ENCODE results near the gene EXOC3L4. TPM values are rescaled to one million over a fixed set of nuclear protein-coding genes. Genes with fewer than 3 reads are reported as not detected.

Gene EXOC3L4
- total and polyA plus RNA-seq, 2 donors (not counting 3 experiments of a cell fraction or from before 2014, with no cell fraction given) = not detected

- POLR2A ChIA-PET = interaction anchor here (0.9 kb wide), 1 partner anchor 22 kb away, joined by 3 read pairs; no protein-coding TSS in a partner anchor
- Histone ChIP-seq H3K36me3 (ENCODE audit: control insufficient read depth in 2 of 2, extremely low read depth in 1 of 2, insufficient read depth in 2 of 2, low read length in 2 of 2) (peaks cover 0 to 10% of the 10 kb centered on the region in 2 experiments), H3K9me3 (replicated peaks; ENCODE audit: control insufficient read depth, insufficient read depth, low read length) (no peaks in the 10 kb centered on the region), H2AFZ (ENCODE audit: low read depth, low read length) (no peak overlapping the region), H3K4me1 (ENCODE audit: control insufficient read depth, extremely low read depth, insufficient read depth, low read length) (peaks cover 31% of the 10 kb centered on the region), H3K4me2 (ENCODE audit: insufficient read depth, low read length) (no peak overlapping the region), H3K9me1 (replicated peaks; ENCODE audit: control insufficient read depth, extremely low read depth, insufficient read depth, low read length) (no peaks in the 10 kb centered on the region), H3K27me3 (ENCODE audit: control insufficient read depth in 2 of 2, insufficient read depth in 2 of 2, low read length in 2 of 2) (no peaks in the 10 kb centered on the region), H4K20me1 (replicated peaks; ENCODE audit: control insufficient read depth, extremely low read depth, insufficient read depth, low read length) (no peaks in the 10 kb centered on the region), H3K4me3 (replicated peaks in 1 of 3; ENCODE audit: insufficient read depth in 1 of 3, low read depth in 1 of 3, low read length in 3 of 3) (no peak overlapping the region), H3K27ac (ENCODE audit: insufficient read depth, low read depth, low read length) (no peak overlapping the region), H3K9ac (replicated peaks; ENCODE audit: extremely low read depth, insufficient read depth, low read length) (no peak overlapping the region), H3K79me2 (ENCODE audit: control insufficient read depth, insufficient read depth, low read length) (no peaks in the 10 kb centered on the region)
- CTCF ChIA-PET = interaction anchor here (0.7 to 6.9 kb wide), 13 partner anchors 9 to 165 kb away, joined by 3 to 86 read pairs (median 5); no protein-coding TSS in a partner anchor
- FAIRE-seq = no peak
- intact Hi-C loops (cut with micrococcal nuclease) (loop anchor here (10.0 kb wide), 1 partner anchor 258 kb away; the partner anchor contains the start of gene MARK3), dilution Hi-C loops (cut with MboI; ENCODE audit: extremely low pct_ligation_motif_present, low sequenced_read_pairs) (no loop called here)
- no peak for TF ChIP-seq EZH2 (IDR thresholded peaks at IDR 0.05; ENCODE audit: borderline replicate concordance, low read depth, low read length, severe bottlenecking)
- TF ChIP-seq, protein P1, sequence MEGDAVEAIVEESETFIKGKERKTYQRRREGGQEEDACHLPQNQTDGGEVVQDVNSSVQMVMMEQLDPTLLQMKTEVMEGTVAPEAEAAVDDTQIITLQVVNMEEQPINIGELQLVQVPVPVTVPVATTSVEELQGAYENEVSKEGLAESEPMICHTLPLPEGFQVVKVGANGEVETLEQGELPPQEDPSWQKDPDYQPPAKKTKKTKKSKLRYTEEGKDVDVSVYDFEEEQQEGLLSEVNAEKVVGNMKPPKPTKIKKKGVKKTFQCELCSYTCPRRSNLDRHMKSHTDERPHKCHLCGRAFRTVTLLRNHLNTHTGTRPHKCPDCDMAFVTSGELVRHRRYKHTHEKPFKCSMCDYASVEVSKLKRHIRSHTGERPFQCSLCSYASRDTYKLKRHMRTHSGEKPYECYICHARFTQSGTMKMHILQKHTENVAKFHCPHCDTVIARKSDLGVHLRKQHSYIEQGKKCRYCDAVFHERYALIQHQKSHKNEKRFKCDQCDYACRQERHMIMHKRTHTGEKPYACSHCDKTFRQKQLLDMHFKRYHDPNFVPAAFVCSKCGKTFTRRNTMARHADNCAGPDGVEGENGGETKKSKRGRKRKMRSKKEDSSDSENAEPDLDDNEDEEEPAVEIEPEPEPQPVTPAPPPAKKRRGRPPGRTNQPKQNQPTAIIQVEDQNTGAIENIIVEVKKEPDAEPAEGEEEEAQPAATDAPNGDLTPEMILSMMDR (IDR thresholded peaks at IDR 0.05; ENCODE audit: extremely low read depth in 1 of 2, insufficient read depth in 1 of 2, low read depth in 1 of 2, low read length in 2 of 2) = peak in 1 of 2 donors; percentile 17
- BruUV-seq (replicated peaks) = no TSS peak
- peak; percentile 26 for DNase-seq (ENCODE audit: low read depth, low spot score)
These were observed 32.4 kb downstream of the EXOC3L4 start for GRCh38 chr14:103126873-103127304.

DNA sequence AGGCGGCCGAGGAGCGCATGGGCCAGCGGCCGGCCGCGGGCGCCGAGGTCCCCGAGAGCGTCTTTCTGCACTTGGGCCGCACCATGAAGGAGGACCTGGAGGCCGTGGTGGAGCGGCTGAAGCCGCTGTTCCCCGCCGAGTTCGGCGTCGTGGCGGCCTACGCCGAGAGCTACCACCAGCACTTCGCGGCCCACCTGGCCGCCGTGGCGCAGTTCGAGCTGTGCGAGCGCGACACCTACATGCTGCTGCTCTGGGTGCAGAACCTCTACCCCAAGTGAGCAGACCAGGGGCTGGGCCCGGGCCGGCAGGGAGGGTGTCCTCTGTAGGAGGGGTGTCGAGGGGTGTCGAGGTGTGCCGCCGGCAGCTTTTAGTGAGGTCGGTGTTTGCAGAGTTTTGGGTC lies 32.8 kb downstream of the EXOC3L4 start:
- no peak for FAIRE-seq
- no peak for DNase-seq (ENCODE audit: low read depth, low spot score)
- H3K9me3 ChIP-seq (replicated peaks; ENCODE audit: control insufficient read depth, insufficient read depth, low read length) = no peaks in the 10 kb centered on the region
- no peaks in the 10 kb centered on the region for H3K79me2 ChIP-seq (ENCODE audit: control insufficient read depth, insufficient read depth, low read length)
- dilution Hi-C loops (cut with MboI; ENCODE audit: extremely low pct_ligation_motif_present, low sequenced_read_pairs) = no loop called here
- intact Hi-C loops (cut with micrococcal nuclease) = loop anchor here (10.0 kb wide), 1 partner anchor 257 kb away; the partner anchor contains the start of gene MARK3
- no peak overlapping the region for H3K9ac ChIP-seq (replicated peaks; ENCODE audit: extremely low read depth, insufficient read depth, low read length)
- ChIA-PET CTCF (interaction anchor here (1.1 to 6.9 kb wide), 12 partner anchors 9 to 109 kb away, joined by 3 to 86 read pairs (median 6); no protein-coding TSS in a partner anchor), POLR2A (interaction anchor here (0.9 kb wide), 1 partner anchor 23 kb away, joined by 3 read pairs; no protein-coding TSS in a partner anchor)
- H3K36me3 ChIP-seq (ENCODE audit: control insufficient read depth in 2 of 2, extremely low read depth in 1 of 2, insufficient read depth in 2 of 2, low read length in 2 of 2) = peaks cover 0 to 10% of the 10 kb centered on the region in 2 experiments
- H2AFZ ChIP-seq (ENCODE audit: low read depth, low read length) = no peak overlapping the region
- TF ChIP-seq GATA2 (IDR thresholded peaks at IDR 0.05; ENCODE audit: insufficient read depth, insufficient read length, low read depth, low read length) (no peak), FOS (IDR thresholded peaks at IDR 0.05; ENCODE audit: borderline replicate concordance, insufficient read depth, low read length) (no peak), POLR2A (IDR thresholded peaks at IDR 0.05; ENCODE audit: low read depth, low read length) (no peak), POLR2AphosphoS5 (IDR thresholded peaks at IDR 0.05; ENCODE audit: insufficient read depth, low read depth, low read length) (no peak), JUN (IDR thresholded peaks at IDR 0.05; ENCODE audit: borderline replicate concordance, insufficient read depth, insufficient read length, low read depth) (no peak), EZH2 (IDR thresholded peaks at IDR 0.05; ENCODE audit: borderline replicate concordance, low read depth, low read length, severe bottlenecking) (no peak), MYC (IDR thresholded peaks at IDR 0.05; ENCODE audit: low read depth, low read length) (no peak)
- TF ChIP-seq, protein P2, sequence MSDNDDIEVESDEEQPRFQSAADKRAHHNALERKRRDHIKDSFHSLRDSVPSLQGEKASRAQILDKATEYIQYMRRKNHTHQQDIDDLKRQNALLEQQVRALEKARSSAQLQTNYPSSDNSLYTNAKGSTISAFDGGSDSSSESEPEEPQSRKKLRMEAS (IDR thresholded peaks at IDR 0.05; ENCODE audit: insufficient read depth, insufficient read length) = no peak
- TF ChIP-seq, protein P1 (IDR thresholded peaks at IDR 0.05; ENCODE audit: extremely low read depth in 1 of 2, insufficient read depth in 1 of 2, low read depth in 1 of 2, low read length in 2 of 2) = no peak
- H4K20me1 ChIP-seq (replicated peaks; ENCODE audit: control insufficient read depth, extremely low read depth, insufficient read depth, low read length) = no peaks in the 10 kb centered on the region
- no peaks in the 10 kb centered on the region for H3K9me1 ChIP-seq (replicated peaks; ENCODE audit: control insufficient read depth, extremely low read depth, insufficient read depth, low read length)
- H3K27me3 ChIP-seq (ENCODE audit: control insufficient read depth in 2 of 2, insufficient read depth in 2 of 2, low read length in 2 of 2) = no peaks in the 10 kb centered on the region
- no peak overlapping the region for H3K27ac ChIP-seq (ENCODE audit: insufficient read depth, low read depth, low read length)
- peaks cover 26% of the 10 kb centered on the region for H3K4me1 ChIP-seq (ENCODE audit: control insufficient read depth, extremely low read depth, insufficient read depth, low read length)
- H3K4me2 ChIP-seq (ENCODE audit: insufficient read depth, low read length) = no peak overlapping the region
- BruUV-seq (replicated peaks) = no TSS peak
- no peak overlapping the region for H3K4me3 ChIP-seq (replicated peaks in 1 of 3; ENCODE audit: insufficient read depth in 1 of 3, low read depth in 1 of 3, low read length in 3 of 3)
